HepG2 (cell line): ENCODE measurements around the gene RPS19. TPM values are rescaled to one million over a fixed set of nuclear protein-coding genes. Genes with fewer than 3 reads are reported as not detected.

Source experiments
- ATRX ChIP-seq: sonication (generic); formaldehyde crosslinking; IDR thresholded peaks from 2 replicates; pipeline ENCODE4 v1.4.0; 2020; ENCODE audit warnings: missing genetic modification reagents, borderline replicate concordance
- CC2D1A ChIP-seq: sonication (generic); formaldehyde crosslinking; IDR thresholded peaks from 2 replicates; pipeline ENCODE4 v1.8.1; 2023; ENCODE audit warnings: mild to moderate bottlenecking, missing genetic modification reagents
- FOXP1 ChIP-seq, 2 experiments: fragments of 450-650 bp in 1 of 2; IDR thresholded peaks; 2 replicates each; pipeline ENCODE4 v1.6.1; 2017 to 2018; ENCODE audit warnings: antibody characterized with exemption in 1 of 2
- GZF1 ChIP-seq: sonication (generic); formaldehyde crosslinking; IDR thresholded peaks from 2 replicates; pipeline ENCODE4 v1.5.1; 2020; ENCODE audit warnings: mild to moderate bottlenecking, missing genetic modification reagents
- KAT2B ChIP-seq: fragments of 150-350 bp; IDR thresholded peaks from 2 replicates; pipeline ENCODE4 v1.6.1; 2014; ENCODE audit warnings: low read depth, low read length, borderline replicate concordance
- KDM1A ChIP-seq: IDR thresholded peaks from 2 replicates; pipeline ENCODE4 v1.6.1; 2016; ENCODE audit warnings: missing compliant biosample characterization
- KMT2A ChIP-seq: sonication (generic); formaldehyde crosslinking; IDR thresholded peaks from 2 replicates; pipeline ENCODE4 v1.4.0; 2020; ENCODE audit warnings: missing genetic modification reagents
- MEIS1 ChIP-seq: sonication (generic); formaldehyde crosslinking; IDR thresholded peaks from 2 replicates; pipeline ENCODE4 v1.9.0; 2021; ENCODE audit warnings: mild to moderate bottlenecking, missing genetic modification reagents, moderate library complexity, borderline replicate concordance
- MIXL1 ChIP-seq: IDR thresholded peaks from 2 replicates; pipeline ENCODE4 v1.6.1; 2016
- PCBP2 ChIP-seq: fragments of 200-400 bp; formaldehyde crosslinking; optimal IDR thresholded peaks from 2 replicates; pipeline ENCODE3; 2018; ENCODE audit warnings: low read length, low read depth; ENCODE audit not compliant: poor library complexity, severe bottlenecking
- SAP130 ChIP-seq: IDR thresholded peaks from 2 replicates; pipeline ENCODE4 v1.6.1; 2016; ENCODE audit warnings: low read depth
- SIX4 ChIP-seq: sonication (generic); formaldehyde crosslinking; IDR thresholded peaks from 2 replicates; pipeline ENCODE4 v1.4.0; 2020; ENCODE audit warnings: missing genetic modification reagents
- ZBTB8A ChIP-seq: sonication (generic); formaldehyde crosslinking; IDR thresholded peaks from 2 replicates; pipeline ENCODE4 v1.4.0; 2020; ENCODE audit warnings: mild to moderate bottlenecking, low read depth, missing genetic modification reagents, borderline replicate concordance
- ZHX2 ChIP-seq, 2 experiments: sonication (generic) in 1 of 2; formaldehyde crosslinking in 1 of 2; IDR thresholded peaks; 2 replicates each; pipeline versions ENCODE4 v1.6.1 to v1.9.0; 2014 to 2022; ENCODE audit warnings: antibody characterized with exemption in 1 of 2, borderline replicate concordance in 1 of 2, inconsistent platforms in 1 of 2, low read depth in 1 of 2, missing genetic modification reagents in 1 of 2
- ZNF263 ChIP-seq: sonication (generic); formaldehyde crosslinking; IDR thresholded peaks from 2 replicates; pipeline ENCODE4 v1.4.0; 2020; ENCODE audit warnings: missing genetic modification reagents
- ZNF296 ChIP-seq: sonication (generic); formaldehyde crosslinking; conservative IDR thresholded peaks from 2 replicates; pipeline ENCODE4 v1.5.0; 2020; ENCODE audit warnings: mild to moderate bottlenecking, missing genetic modification reagents
- ZNF446 ChIP-seq: sonication (generic); formaldehyde crosslinking; IDR thresholded peaks from 2 replicates; pipeline ENCODE4 v1.5.0; 2020; ENCODE audit warnings: mild to moderate bottlenecking, missing genetic modification reagents
- ZNF496 ChIP-seq: sonication (generic); formaldehyde crosslinking; IDR thresholded peaks from 2 replicates; pipeline ENCODE4 v1.8.1; 2023; ENCODE audit warnings: mild to moderate bottlenecking, moderate library complexity, missing genetic modification reagents; ENCODE audit not compliant: insufficient replicate concordance
- ZNF652 ChIP-seq: IDR thresholded peaks from 2 replicates; pipeline ENCODE4 v1.6.1; 2016; ENCODE audit warnings: low read depth, borderline replicate concordance
- ZNF737 ChIP-seq: sonication (generic); formaldehyde crosslinking; IDR thresholded peaks from 2 replicates; pipeline ENCODE4 v1.5.0; 2020; ENCODE audit warnings: missing genetic modification reagents, mild to moderate bottlenecking, borderline replicate concordance
- ZNF761 ChIP-seq: sonication (generic); formaldehyde crosslinking; conservative IDR thresholded peaks from 2 replicates; pipeline ENCODE4 v1.4.0; 2020; ENCODE audit warnings: mild to moderate bottlenecking, missing genetic modification reagents
- ZSCAN30 ChIP-seq: sonication (generic); formaldehyde crosslinking; IDR thresholded peaks from 2 replicates; pipeline ENCODE4 v1.5.0; 2020; ENCODE audit warnings: mild to moderate bottlenecking, missing genetic modification reagents
- ZSCAN31 ChIP-seq: sonication (generic); formaldehyde crosslinking; IDR thresholded peaks from 2 replicates; pipeline ENCODE4 v1.5.0; 2020; ENCODE audit warnings: low read depth, mild to moderate bottlenecking, missing genetic modification reagents
- polyA plus RNA-seq, 8 experiments: library from polyadenylated mRNA; depleted of rRNA in 3 of 8; stranded (reverse) in 7 of 8; unstranded in 1 of 8; fragments of >200 nt; fragmentation: Illumina TruSeq in 4 of 8; extraction: Trizol in 4 of 8; gene quantifications; 2 replicates each; pipeline versions ENCODE4 v1.2.1 to v1.2.3, GENCODE V29; 2011 to 2016; ENCODE audit warnings: low read depth in 4 of 8, missing spikeins in 1 of 8, mixed read lengths in 1 of 8; ENCODE audit not compliant: insufficient read depth in 1 of 8
- total RNA-seq, 5 experiments: library from RNA; depleted of rRNA; stranded (reverse); fragments of >200 nt; fragmentation: Illumina TruSeq; extraction: Trizol; gene quantifications; 2 replicates each; pipeline ENCODE4 v1.2.3, GENCODE V29; 2016; ENCODE audit warnings: low read depth in 1 of 5

RPS19 gene
- total and polyA plus RNA-seq, 2 of the 13 experiments (the other 11 are each of a cell fraction or from before 2014, with no cell fraction given) = 1,983 to 4,758 TPM

- TF ChIP-seq ATRX = no peak
- TF ChIP-seq ZNF652 (CRISPR knock-in tag) = no peak
- TF ChIP-seq PCBP2 = no peak
- no peak for TF ChIP-seq SIX4 (CRISPR knock-in tag)
- TF ChIP-seq SAP130 (CRISPR knock-in tag) = peak; percentile 75
- TF ChIP-seq GZF1 (CRISPR knock-in tag) = no peak
- TF ChIP-seq KMT2A = no peak
- no peak for TF ChIP-seq ZNF761 (CRISPR knock-in tag)
- TF ChIP-seq KDM1A (CRISPR knock-in tag) = no peak
- no peak for TF ChIP-seq ZNF496
- TF ChIP-seq ZSCAN30 (CRISPR knock-in tag) = no peak
- TF ChIP-seq FOXP1 (IDR thresholded peaks at IDR 0.05) = no peak; the same call in 1 of the 2 replicates
- peak; percentile 91 for TF ChIP-seq FOXP1 (CRISPR knock-in tag; IDR thresholded peaks at IDR 0.05)
- TF ChIP-seq ZNF446 = no peak
- no peak for TF ChIP-seq MEIS1 (CRISPR knock-in tag)
- TF ChIP-seq MIXL1 (CRISPR knock-in tag) = no peak
- TF ChIP-seq ZSCAN31 (CRISPR knock-in tag) = no peak
- no peak for TF ChIP-seq KAT2B
- no peak for TF ChIP-seq CC2D1A
- no peak for TF ChIP-seq ZNF296 (CRISPR knock-in tag)
- no peak for TF ChIP-seq ZBTB8A
- TF ChIP-seq ZHX2 (IDR thresholded peaks at IDR 0.05; ENCODE audit: low read depth) = 0 out of 2 replicates have a peak, but pooled peaks have one; percentile 45
- TF ChIP-seq ZHX2 (CRISPR knock-in tag; IDR thresholded peaks at IDR 0.05; ENCODE audit: borderline replicate concordance) = no peak
- no peak for TF ChIP-seq ZNF737 (CRISPR knock-in tag)
- no peak for TF ChIP-seq ZNF263
These were observed 44.2 kb downstream of the RPS19 start (continued) for GRCh38 chr19:41904118-41904870.
